Body of pancreas (tissue), 4 donors: Measurements from ENCODE around the gene AFF3. TPM values are rescaled to one million over a fixed set of nuclear protein-coding genes. Genes with fewer than 3 reads are reported as not detected.

Experiments used
- ATAC-seq: fragments of 150-250 bp; one replicate; pipeline ENCODE4 v1.9.1; 2016
- DNase-seq, 4 donors: peaks; one replicate each; pipeline ENCODE4 v3.0.0-alpha.2; 2019
- H3K27ac ChIP-seq, 4 donors: fragments of 200-600 bp; sonication (generic); 1 replicate in 3 of 4; 2 replicates in 1 of 4; pipeline versions ENCODE4 v1.5.1 to v1.6.1; 2016 to 2019; ENCODE audit warnings: mild to moderate bottlenecking in 1 of 4, mixed read lengths in 1 of 4, moderate library complexity in 1 of 4
- H3K27me3 ChIP-seq, 2 donors: fragments of 200-600 bp; sonication (generic); one replicate each; pipeline ENCODE4 v1.6.0; 2016; ENCODE audit warnings: mild to moderate bottlenecking in 1 of 2
- H3K36me3 ChIP-seq, 2 donors: fragments of 200-600 bp; sonication (generic); replicated peaks in 1 of 2; 2 replicates each; pipeline ENCODE4 v1.5.1; 2016; ENCODE audit warnings: low read depth in 2 of 2; ENCODE audit not compliant: insufficient read depth in 1 of 2
- H3K4me1 ChIP-seq: fragments of 200-600 bp; sonication (generic); one replicate; pipeline ENCODE4 v1.6.0; 2016
- H3K4me3 ChIP-seq, 2 donors: fragments of 200-600 bp; sonication (generic); 1 replicate in 1 of 2; 2 replicates in 1 of 2; pipeline ENCODE4 v1.5.1; 2016 to 2019
- H3K9me3 ChIP-seq, 3 donors: fragments of 200-600 bp; sonication (generic); 1 replicate in 2 of 3; 2 replicates in 1 of 3; pipeline ENCODE4 v1.5.1; 2016
- POLR2A ChIP-seq, 3 donors: fragments of 450-650 bp; IDR thresholded peaks; one replicate each; pipeline ENCODE4 v1.6.1; 2016; ENCODE audit warnings: antibody characterized with exemption in 3 of 3, mild to moderate bottlenecking in 2 of 3
- WGBS, 2 donors: methylation state at CpG; one replicate each; pipeline ENCODE4 v1.1.5; 2017; 5-methylcytosine and 5-hydroxymethylcytosine counted together
- intact Hi-C: fragments of 100-400 bp; cut with DNase I; formaldehyde crosslinking; loops from one replicate; pipeline ENCODE4 v1.15.1; 2023
- total RNA-seq, 2 donors: library from RNA; depleted of rRNA; stranded (reverse); fragments of >200 nt; gene quantifications; one replicate each; pipeline ENCODE4 v1.1.0, GENCODE V29; 2016
- TF ChIP-seq, protein P1 (sequence below), 7 experiments: fragments of 450-650 bp in 4 of 7; fragments of 200-600 bp in 3 of 7; sonication (generic) in 3 of 7; IDR thresholded peaks; one replicate each; pipeline ENCODE4 v1.5.1; 2016 to 2019; ENCODE audit warnings: antibody characterized with exemption in 7 of 7

Gene AFF3
- total RNA-seq, 2 donors from 2014 or later, result 0.52 to 0.99 TPM

- WGBS, 2 donors, result 69 to 72% methylated on average over 8 of the region's 8 CpGs
- no peak for DNase-seq
- ATAC-seq, result no peak
- Histone ChIP-seq H3K4me1 (no peaks in the 10 kb centered on the region), H3K36me3 (no peaks in the 10 kb centered on the region), H3K4me3 (no peak overlapping the region), H3K27me3 (no peaks in the 10 kb centered on the region), H3K27ac (no peak overlapping the region), H3K9me3 (no peaks in the 10 kb centered on the region)
- intact Hi-C loops, result no loop called here
- TF ChIP-seq, protein P1, sequence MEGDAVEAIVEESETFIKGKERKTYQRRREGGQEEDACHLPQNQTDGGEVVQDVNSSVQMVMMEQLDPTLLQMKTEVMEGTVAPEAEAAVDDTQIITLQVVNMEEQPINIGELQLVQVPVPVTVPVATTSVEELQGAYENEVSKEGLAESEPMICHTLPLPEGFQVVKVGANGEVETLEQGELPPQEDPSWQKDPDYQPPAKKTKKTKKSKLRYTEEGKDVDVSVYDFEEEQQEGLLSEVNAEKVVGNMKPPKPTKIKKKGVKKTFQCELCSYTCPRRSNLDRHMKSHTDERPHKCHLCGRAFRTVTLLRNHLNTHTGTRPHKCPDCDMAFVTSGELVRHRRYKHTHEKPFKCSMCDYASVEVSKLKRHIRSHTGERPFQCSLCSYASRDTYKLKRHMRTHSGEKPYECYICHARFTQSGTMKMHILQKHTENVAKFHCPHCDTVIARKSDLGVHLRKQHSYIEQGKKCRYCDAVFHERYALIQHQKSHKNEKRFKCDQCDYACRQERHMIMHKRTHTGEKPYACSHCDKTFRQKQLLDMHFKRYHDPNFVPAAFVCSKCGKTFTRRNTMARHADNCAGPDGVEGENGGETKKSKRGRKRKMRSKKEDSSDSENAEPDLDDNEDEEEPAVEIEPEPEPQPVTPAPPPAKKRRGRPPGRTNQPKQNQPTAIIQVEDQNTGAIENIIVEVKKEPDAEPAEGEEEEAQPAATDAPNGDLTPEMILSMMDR (IDR thresholded peaks at IDR 0.05), result no peak
- no peak for TF ChIP-seq POLR2A (IDR thresholded peaks at IDR 0.05)
These were observed 183.0 kb downstream of the AFF3 start for GRCh38 chr2:99959261-99960014.

GRCh38 chr2:99957332-99958133 lies 184.9 kb downstream of the AFF3 start:
- WGBS, 2 donors, result 80% methylated on average over 8 of the region's 8 CpGs
- Histone ChIP-seq H3K4me1 (no peaks in the 10 kb centered on the region), H3K27ac (no peak overlapping the region), H3K27me3 (no peaks in the 10 kb centered on the region), H3K4me3 (no peak overlapping the region), H3K36me3 (no peaks in the 10 kb centered on the region), H3K9me3 (no peaks in the 10 kb centered on the region)
- DNase-seq, result no peak
- no peak for TF ChIP-seq POLR2A (IDR thresholded peaks at IDR 0.05)
- TF ChIP-seq, protein P1 (IDR thresholded peaks at IDR 0.05), result no peak
- intact Hi-C loops, result no loop called here
- no peak for ATAC-seq

GRCh38 chr2:99956232-99957030 lies 186.0 kb downstream of the AFF3 start:
- Histone ChIP-seq H3K27me3 (no peaks in the 10 kb centered on the region), H3K9me3 (no peaks in the 10 kb centered on the region), H3K27ac (no peak overlapping the region), H3K4me3 (no peak overlapping the region), H3K4me1 (no peaks in the 10 kb centered on the region), H3K36me3 (no peaks in the 10 kb centered on the region)
- intact Hi-C loops, result no loop called here
- ATAC-seq, result no peak
- DNase-seq, result no peak
- no peak for TF ChIP-seq POLR2A (IDR thresholded peaks at IDR 0.05)
- TF ChIP-seq, protein P1 (IDR thresholded peaks at IDR 0.05), result no peak
- WGBS, 2 donors, result 67 to 86% methylated on average over 6 of the region's 6 CpGs

DNA sequence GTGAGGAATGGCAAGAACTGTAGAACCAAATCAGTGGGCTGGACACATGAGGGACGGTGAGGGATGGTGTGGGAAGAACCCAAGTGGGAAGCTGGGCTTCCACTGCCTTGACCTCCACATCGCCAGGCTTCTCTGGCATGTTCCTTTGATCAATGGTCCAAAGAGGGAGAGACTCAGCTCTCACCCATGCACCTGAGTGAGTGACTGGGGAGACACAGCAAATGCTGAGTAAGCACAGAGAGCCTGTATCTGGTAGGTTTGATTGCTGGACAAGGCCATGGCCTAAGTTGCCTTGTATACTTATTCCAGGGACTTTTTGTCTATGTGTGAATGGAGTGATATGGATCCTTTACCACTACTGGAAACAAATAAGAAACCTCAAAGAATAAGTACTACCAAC lies 188.6 kb downstream of the AFF3 start:
- ATAC-seq (no peak), DNase-seq (no peak)
- intact Hi-C loops, result no loop called here
- Histone ChIP-seq H3K27me3 (no peaks in the 10 kb centered on the region), H3K27ac (no peak overlapping the region), H3K36me3 (no peaks in the 10 kb centered on the region), H3K9me3 (no peaks in the 10 kb centered on the region), H3K4me1 (no peaks in the 10 kb centered on the region), H3K4me3 (no peak overlapping the region)
- no peak for TF ChIP-seq POLR2A (IDR thresholded peaks at IDR 0.05)
- TF ChIP-seq, protein P1 (IDR thresholded peaks at IDR 0.05), result no peak
- 85 to 88% methylated on average over 2 of the region's 2 CpGs for WGBS, 2 donors
